DOHH2 (cell line): ENCODE measurements around the gene USP10.

Source experiments
- EZH2phosphoT487 ChIP-seq: fragments of 200-600 bp; sonication (generic); IDR thresholded peaks from 2 replicates; pipeline ENCODE4 v1.6.1; 2017; ENCODE audit warnings: borderline replicate concordance, mild to moderate bottlenecking, antibody characterized with exemption, low read length, moderate library complexity, mixed read lengths
- TF ChIP-seq, protein P1 (sequence below): fragments of 200-600 bp; sonication (generic); IDR thresholded peaks from one replicate; pipeline ENCODE4 v1.5.1; 2014; ENCODE audit warnings: antibody characterized with exemption, mild to moderate bottlenecking, low read depth, low read length; ENCODE audit not compliant: poor library complexity, severe bottlenecking

DNA sequence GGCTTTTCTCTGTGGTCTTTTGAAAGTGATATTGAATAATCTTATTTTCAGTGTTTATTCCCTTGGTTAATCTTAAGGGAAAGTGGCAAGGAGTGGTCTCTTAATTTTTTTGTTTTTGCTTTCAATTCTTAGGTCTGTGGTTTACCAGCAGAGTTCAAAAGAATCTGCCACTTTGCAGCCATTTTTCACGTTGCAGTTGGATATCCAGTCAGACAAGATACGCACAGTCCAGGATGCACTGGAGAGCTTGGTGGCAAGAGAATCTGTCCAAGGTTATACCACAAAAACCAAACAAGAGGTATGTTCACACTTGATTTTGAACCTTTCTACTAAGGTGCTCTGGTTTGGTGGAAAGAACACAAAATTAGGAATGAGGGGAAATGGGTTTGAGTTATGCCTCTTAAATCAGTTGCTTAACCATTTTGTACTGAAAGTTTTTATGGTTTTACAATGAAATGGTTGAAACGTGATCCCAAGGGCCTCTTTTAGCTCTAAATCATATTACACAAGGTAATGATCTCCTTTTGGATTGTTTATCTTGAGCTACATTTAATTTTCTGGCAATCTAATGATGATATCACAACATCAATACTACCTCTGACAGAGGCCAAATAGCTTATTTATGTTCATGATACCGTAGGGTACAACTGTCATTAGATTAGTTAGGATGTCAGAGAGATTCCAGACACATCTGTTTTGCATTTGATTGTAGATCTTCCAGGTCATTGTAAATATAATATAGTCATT is 68.4 kb downstream of the USP10 start:
- TF ChIP-seq, protein P1, sequence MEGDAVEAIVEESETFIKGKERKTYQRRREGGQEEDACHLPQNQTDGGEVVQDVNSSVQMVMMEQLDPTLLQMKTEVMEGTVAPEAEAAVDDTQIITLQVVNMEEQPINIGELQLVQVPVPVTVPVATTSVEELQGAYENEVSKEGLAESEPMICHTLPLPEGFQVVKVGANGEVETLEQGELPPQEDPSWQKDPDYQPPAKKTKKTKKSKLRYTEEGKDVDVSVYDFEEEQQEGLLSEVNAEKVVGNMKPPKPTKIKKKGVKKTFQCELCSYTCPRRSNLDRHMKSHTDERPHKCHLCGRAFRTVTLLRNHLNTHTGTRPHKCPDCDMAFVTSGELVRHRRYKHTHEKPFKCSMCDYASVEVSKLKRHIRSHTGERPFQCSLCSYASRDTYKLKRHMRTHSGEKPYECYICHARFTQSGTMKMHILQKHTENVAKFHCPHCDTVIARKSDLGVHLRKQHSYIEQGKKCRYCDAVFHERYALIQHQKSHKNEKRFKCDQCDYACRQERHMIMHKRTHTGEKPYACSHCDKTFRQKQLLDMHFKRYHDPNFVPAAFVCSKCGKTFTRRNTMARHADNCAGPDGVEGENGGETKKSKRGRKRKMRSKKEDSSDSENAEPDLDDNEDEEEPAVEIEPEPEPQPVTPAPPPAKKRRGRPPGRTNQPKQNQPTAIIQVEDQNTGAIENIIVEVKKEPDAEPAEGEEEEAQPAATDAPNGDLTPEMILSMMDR = no peak
- TF ChIP-seq EZH2phosphoT487 = no peak
